Effector CD8-positive, alpha-beta T cell (primary cell): ENCODE measurements around the gene FAM118A.
"Not testable (repeated sequence)": the region's sequence is repeated elsewhere in the genome, so short reads cannot be mapped to it uniquely, and the experiment has no call there.

ENCODE experiments used
- DNase-seq: peaks from one replicate; lab custom pipeline; 2025; lab: John Stamatoyannopoulos, UW

FAM118A gene

GRCh38 chr22:45330548-45330947, 20.8 kb downstream of the FAM118A start:
- no peak for DNase-seq

- no peak for DNase-seq
Observed at GRCh38 chr22:45331486-45331885, 21.8 kb downstream of the FAM118A start.

- no peak for DNase-seq
Observed at GRCh38 chr22:45332001-45332400, 22.3 kb downstream of the FAM118A start.

- no peak for DNase-seq
Observed at GRCh38 chr22:45334068-45334467, 24.3 kb downstream of the FAM118A start.

- DNase-seq, result no peak
Observed at GRCh38 chr22:45334528-45334927, 24.8 kb downstream of the FAM118A start.

- no peak for DNase-seq
Observed at GRCh38 chr22:45335021-45335818, 25.5 kb downstream of the FAM118A start.

- no peak for DNase-seq
Observed at GRCh38 chr22:45335854-45336522, 26.3 kb downstream of the FAM118A start.

- DNase-seq, result peak; percentile 39
Observed at GRCh38 chr22:45336971-45337431, 27.3 kb downstream of the FAM118A start.

GRCh38 chr22:45337536-45337935, 27.8 kb downstream of the FAM118A start:
- DNase-seq, result no peak

GRCh38 chr22:45338795-45339194, 29.1 kb downstream of the FAM118A start:
- no peak for DNase-seq

- no peak for DNase-seq
Observed at GRCh38 chr22:45340323-45340722, 30.6 kb downstream of the FAM118A start.

GRCh38 chr22:45341498-45341897, 31.8 kb downstream of the FAM118A start:
- DNase-seq, result peak; percentile 14

- no peak for DNase-seq
Observed at GRCh38 chr22:45343143-45343542, 33.4 kb downstream of the FAM118A start.

- DNase-seq, result no peak
Observed at GRCh38 chr22:45344334-45344733, 34.6 kb downstream of the FAM118A start.

- no peak for DNase-seq
Observed at GRCh38 chr22:45349916-45350315, 40.2 kb downstream of the FAM118A start.

GRCh38 chr22:45351956-45352355, 42.2 kb downstream of the FAM118A start:
- no peak for DNase-seq

GRCh38 chr22:45352757-45353156, 43.0 kb downstream of the FAM118A start:
- not testable (repeated sequence) for DNase-seq

- no peak for DNase-seq
Observed at GRCh38 chr22:45353786-45354185, 44.1 kb downstream of the FAM118A start.

GRCh38 chr22:45357490-45357889, 47.8 kb downstream of the FAM118A start:
- no peak for DNase-seq

GRCh38 chr22:45358127-45358526, 48.4 kb downstream of the FAM118A start:
- no peak for DNase-seq

- DNase-seq, result no peak
Observed at GRCh38 chr22:45359627-45360026, 49.9 kb downstream of the FAM118A start.

- DNase-seq, result no peak
Observed at GRCh38 chr22:45366713-45367112, 57.0 kb downstream of the FAM118A start.

GRCh38 chr22:45373592-45373991, 63.9 kb downstream of the FAM118A start:
- not testable (repeated sequence) for DNase-seq
